Tibial nerve (tissue), 4 donors: ENCODE results near the gene ABI3BP. TPM values are rescaled to one million over a fixed set of nuclear protein-coding genes. Genes with fewer than 3 reads are reported as not detected.

Source experiments
- DNase-seq, 2 donors: peaks; one replicate each; pipeline ENCODE4 v3.0.0-alpha.2; 2019; ENCODE audit warnings: low spot score in 2 of 2
- H3K27ac ChIP-seq, 4 donors: fragments of 200-600 bp; sonication (generic) in 3 of 4; one replicate each; pipeline ENCODE4 v1.5.1; 2017 to 2019; ENCODE audit warnings: mild to moderate bottlenecking in 1 of 4
- H3K27me3 ChIP-seq, 2 donors: fragments of 200-600 bp; sonication (generic) in 1 of 2; one replicate each; pipeline versions ENCODE4 v1.5.1 to v1.6.0; 2017 to 2019
- H3K36me3 ChIP-seq, 3 donors: fragments of 200-600 bp; sonication (generic); one replicate each; pipeline ENCODE4 v1.5.1; 2018 to 2019
- H3K4me1 ChIP-seq, 4 donors: fragments of 200-600 bp; sonication (generic) in 3 of 4; one replicate each; pipeline ENCODE4 v1.5.1; 2017 to 2019
- H3K4me3 ChIP-seq, 4 donors: fragments of 200-600 bp; sonication (generic) in 3 of 4; one replicate each; pipeline ENCODE4 v1.5.1; 2017 to 2019; ENCODE audit warnings: mild to moderate bottlenecking in 1 of 4, moderate library complexity in 1 of 4
- H3K9me3 ChIP-seq, 4 donors: fragments of 200-600 bp; sonication (generic) in 3 of 4; one replicate each; pipeline ENCODE4 v1.5.1; 2017 to 2019
- EP300 ChIP-seq, 2 donors: sonication (generic); formaldehyde crosslinking; IDR thresholded peaks; one replicate each; pipeline ENCODE4 v1.6.1; 2017; ENCODE audit warnings: antibody characterized with exemption in 2 of 2, mild to moderate bottlenecking in 1 of 2
- POLR2A ChIP-seq, 2 donors: fragments of 450-650 bp; IDR thresholded peaks; one replicate each; pipeline ENCODE4 v1.6.1; 2017; ENCODE audit warnings: antibody characterized with exemption in 2 of 2, mild to moderate bottlenecking in 2 of 2, moderate library complexity in 2 of 2
- WGBS, 2 donors: methylation state at CpG; one replicate each; pipeline ENCODE4 v1.1.5; 2018; 5-methylcytosine and 5-hydroxymethylcytosine counted together
- total RNA-seq, 4 donors: library from RNA; depleted of rRNA; stranded (reverse); fragments of >200 nt; gene quantifications; one replicate each; pipeline ENCODE4 v1.1.0, GENCODE V29; 2016
- TF ChIP-seq, protein P1 (sequence below), 5 experiments: fragments of 200-600 bp in 3 of 5; fragments of 450-650 bp in 2 of 5; sonication (generic) in 3 of 5; IDR thresholded peaks; one replicate each; pipeline ENCODE4 v1.5.1; 2016 to 2019; ENCODE audit warnings: antibody characterized with exemption in 5 of 5, mild to moderate bottlenecking in 3 of 5, moderate library complexity in 2 of 5

ABI3BP gene
- total RNA-seq, 4 donors from 2014 or later = 39.6 to 189 (median 139) TPM

DNA sequence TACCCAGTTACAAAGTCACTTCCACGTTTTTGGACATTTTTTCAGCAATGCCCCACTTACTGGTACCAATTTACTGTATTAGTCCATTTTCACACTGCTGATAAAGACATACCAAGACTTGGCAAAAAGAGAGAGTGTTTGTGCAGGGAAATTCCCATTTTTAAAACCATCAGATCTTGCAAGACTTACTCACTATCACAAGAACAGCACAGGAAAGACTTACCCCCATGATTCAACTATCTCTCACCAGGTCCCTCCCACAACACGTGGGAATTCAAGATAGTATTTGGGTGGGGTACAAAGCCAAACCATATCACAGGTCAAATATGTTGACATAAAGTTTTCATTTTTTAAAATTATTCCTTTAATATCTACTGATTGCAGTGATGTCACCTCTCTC is 16.2 kb upstream of the ABI3BP start:
- peaks cover 0 to 17% (median 0%) of the 10 kb centered on the region in 4 donors for H3K9me3 ChIP-seq
- WGBS, 2 donors = 53% methylated on average over 2 of the region's 2 CpGs
- no peak overlapping the region for H3K27ac ChIP-seq
- no peak for DNase-seq
- H3K27me3 ChIP-seq = no peaks in the 10 kb centered on the region
- no peaks in the 10 kb centered on the region for H3K36me3 ChIP-seq
- no peak overlapping the region for H3K4me3 ChIP-seq
- TF ChIP-seq EP300 (IDR thresholded peaks at IDR 0.05) (no peak), POLR2A (IDR thresholded peaks at IDR 0.05) (no peak)
- TF ChIP-seq, protein P1, sequence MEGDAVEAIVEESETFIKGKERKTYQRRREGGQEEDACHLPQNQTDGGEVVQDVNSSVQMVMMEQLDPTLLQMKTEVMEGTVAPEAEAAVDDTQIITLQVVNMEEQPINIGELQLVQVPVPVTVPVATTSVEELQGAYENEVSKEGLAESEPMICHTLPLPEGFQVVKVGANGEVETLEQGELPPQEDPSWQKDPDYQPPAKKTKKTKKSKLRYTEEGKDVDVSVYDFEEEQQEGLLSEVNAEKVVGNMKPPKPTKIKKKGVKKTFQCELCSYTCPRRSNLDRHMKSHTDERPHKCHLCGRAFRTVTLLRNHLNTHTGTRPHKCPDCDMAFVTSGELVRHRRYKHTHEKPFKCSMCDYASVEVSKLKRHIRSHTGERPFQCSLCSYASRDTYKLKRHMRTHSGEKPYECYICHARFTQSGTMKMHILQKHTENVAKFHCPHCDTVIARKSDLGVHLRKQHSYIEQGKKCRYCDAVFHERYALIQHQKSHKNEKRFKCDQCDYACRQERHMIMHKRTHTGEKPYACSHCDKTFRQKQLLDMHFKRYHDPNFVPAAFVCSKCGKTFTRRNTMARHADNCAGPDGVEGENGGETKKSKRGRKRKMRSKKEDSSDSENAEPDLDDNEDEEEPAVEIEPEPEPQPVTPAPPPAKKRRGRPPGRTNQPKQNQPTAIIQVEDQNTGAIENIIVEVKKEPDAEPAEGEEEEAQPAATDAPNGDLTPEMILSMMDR (IDR thresholded peaks at IDR 0.05) = no peak
- no peaks in the 10 kb centered on the region for H3K4me1 ChIP-seq

DNA sequence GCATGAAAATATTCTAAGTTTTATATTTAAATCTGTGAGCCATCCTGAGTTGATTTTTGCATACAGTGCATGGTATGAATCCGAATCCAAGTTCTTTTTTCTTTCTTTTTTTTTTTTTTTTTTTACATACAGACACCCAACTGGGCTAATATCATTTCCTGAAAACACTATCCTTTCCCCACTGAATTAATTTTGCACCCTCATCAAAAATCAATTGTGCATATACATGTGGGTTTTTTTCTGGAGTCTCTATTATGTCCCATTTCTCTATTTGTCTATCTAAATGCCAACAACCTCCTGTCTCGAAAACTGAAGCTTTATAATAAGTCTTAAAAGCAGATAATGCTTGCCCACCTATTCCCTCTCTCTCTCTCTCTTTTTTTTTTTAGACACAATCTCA is 5.9 kb upstream of the ABI3BP start:
- WGBS, 2 donors = 93 to 97% methylated on average over 2 of the region's 2 CpGs
- DNase-seq = no peak
- TF ChIP-seq, protein P1 (IDR thresholded peaks at IDR 0.05) = no peak
- TF ChIP-seq POLR2A (IDR thresholded peaks at IDR 0.05) = no peak
- TF ChIP-seq EP300 (IDR thresholded peaks at IDR 0.05) = no peak
- Histone ChIP-seq H3K27me3 (no peaks in the 10 kb centered on the region), H3K4me1 (peaks cover 0 to 14% (median 0%) of the 10 kb centered on the region in 4 donors), H3K27ac (no peak overlapping the region), H3K9me3 (peaks cover 0 to 4% (median 0%) of the 10 kb centered on the region in 4 donors), H3K36me3 (no peaks in the 10 kb centered on the region), H3K4me3 (no peak overlapping the region)

DNA sequence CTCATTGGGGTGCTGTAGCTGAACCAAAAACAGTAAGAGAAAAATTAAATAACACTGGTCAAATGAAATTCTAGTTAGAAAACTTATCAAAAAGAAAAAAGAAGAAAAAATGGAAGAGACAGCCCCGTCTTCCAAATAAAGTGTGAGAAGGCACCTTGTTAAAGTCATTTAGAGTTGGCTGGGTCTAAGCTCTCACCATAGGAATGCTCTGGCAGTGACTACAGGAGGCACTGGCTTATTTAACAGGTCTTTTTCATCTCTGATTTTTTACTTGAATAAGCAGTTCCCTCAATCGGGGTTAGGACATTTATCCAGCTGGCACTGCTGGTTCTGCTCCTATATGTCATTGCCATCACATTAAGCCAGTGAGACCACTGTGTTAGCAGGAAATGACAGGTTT is 1.6 kb upstream of the ABI3BP start:
- DNase-seq = no peak
- TF ChIP-seq POLR2A (IDR thresholded peaks at IDR 0.05) (no peak), EP300 (IDR thresholded peaks at IDR 0.05) (no peak)
- TF ChIP-seq, protein P1 (IDR thresholded peaks at IDR 0.05) = no peak
- WGBS, 2 donors = 71 to 84% methylated on average over 2 of the region's 2 CpGs
- Histone ChIP-seq H3K36me3 (no peaks in the 10 kb centered on the region), H3K4me1 (peaks cover 0 to 22% (median 0%) of the 10 kb centered on the region in 4 donors), H3K27me3 (no peaks in the 10 kb centered on the region), H3K9me3 (no peaks in the 10 kb centered on the region), H3K27ac (peak overlapping the region in 1 of 4 donors; percentile 81), H3K4me3 (no peak overlapping the region)

DNA sequence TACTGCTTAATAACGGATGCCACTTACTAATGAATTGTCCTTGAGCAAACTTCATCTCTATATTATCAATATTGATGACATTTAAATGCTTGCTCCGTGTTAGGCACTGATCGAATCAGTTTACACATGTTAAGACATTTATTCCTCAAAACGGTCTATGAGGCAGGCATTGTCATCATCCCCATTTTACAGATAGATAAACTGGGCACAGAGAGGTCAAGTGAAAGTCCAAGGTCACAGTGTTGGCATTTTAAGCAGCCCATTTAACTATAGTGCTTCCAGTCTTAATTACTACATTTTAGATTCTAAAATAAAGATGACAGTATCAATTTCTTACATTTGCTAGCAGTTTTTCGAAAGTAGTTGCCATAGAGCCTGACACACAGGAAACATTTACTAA is 966 bp upstream of the ABI3BP start:
- TF ChIP-seq POLR2A (IDR thresholded peaks at IDR 0.05) = no peak
- TF ChIP-seq, protein P1 (IDR thresholded peaks at IDR 0.05) = no peak
- Histone ChIP-seq H3K27me3 (no peaks in the 10 kb centered on the region), H3K4me3 (no peak overlapping the region), H3K4me1 (peaks cover 0 to 22% (median 0%) of the 10 kb centered on the region in 4 donors), H3K27ac (peak overlapping the region in 2 of 4 donors; percentile 36 to 81), H3K36me3 (no peaks in the 10 kb centered on the region), H3K9me3 (no peaks in the 10 kb centered on the region)
- no peak for DNase-seq
- WGBS, 2 donors = 74 to 76% methylated on average over 5 of the region's 5 CpGs

DNA sequence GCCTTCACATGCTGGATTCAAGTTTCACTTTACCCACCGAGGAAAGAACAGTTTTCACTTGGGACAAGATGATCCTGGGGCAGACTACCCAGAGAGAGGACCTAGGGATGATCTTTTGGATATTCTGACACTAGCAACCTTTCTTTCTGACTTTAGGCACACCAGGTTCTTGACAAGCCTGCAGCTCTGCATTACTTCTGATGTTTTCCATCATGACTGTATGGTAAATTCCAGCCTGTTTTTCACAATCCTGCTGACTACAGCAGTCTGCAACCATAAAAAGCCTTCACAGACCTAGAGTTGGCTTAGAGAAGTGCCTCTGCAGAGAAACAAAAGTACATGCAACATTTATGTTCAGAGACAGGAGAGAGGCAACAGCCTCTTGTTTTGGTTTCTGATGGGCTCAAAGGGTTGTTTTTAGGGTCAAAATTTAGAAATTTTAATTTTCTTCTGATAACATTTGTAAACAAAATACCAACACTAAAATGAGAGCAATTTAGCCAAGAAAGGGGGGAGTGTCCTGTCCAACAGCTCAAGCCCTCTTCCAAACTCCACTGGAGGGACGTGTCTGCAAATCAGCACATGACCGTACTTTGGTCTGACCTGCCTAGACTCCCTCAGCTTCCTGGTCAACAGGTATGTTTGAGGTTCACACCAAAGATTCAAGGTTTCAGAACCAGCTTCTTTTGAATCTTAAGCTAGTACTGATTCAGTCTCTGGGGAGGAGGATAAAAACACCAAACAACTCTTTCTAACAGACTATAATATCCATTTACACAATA is 799 bp downstream of the ABI3BP start:
- Histone ChIP-seq H3K27me3 (no peaks in the 10 kb centered on the region), H3K9me3 (no peaks in the 10 kb centered on the region), H3K27ac (peak overlapping the region; percentile 56 to 81 (median 74)), H3K36me3 (no peaks in the 10 kb centered on the region), H3K4me3 (peak overlapping the region; percentile 20 to 52 (median 34)), H3K4me1 (peaks cover 0 to 22% (median 0%) of the 10 kb centered on the region in 4 donors)
- peak in 1 of 2 donors; percentile 48 for TF ChIP-seq EP300 (IDR thresholded peaks at IDR 0.05)
- TF ChIP-seq, protein P1 (IDR thresholded peaks at IDR 0.05) = no peak
- WGBS, 2 donors = 9 to 12% methylated on average over 3 of the region's 3 CpGs
- no peak for DNase-seq
